VCaP (cell line): ENCODE data around the gene ATP8A1.

Experiments
- H3K27ac ChIP-seq: fragments of 450-650 bp; 2 replicates; pipeline ENCODE4 v1.5.1; 2017
- CTCF ChIP-seq: fragments of 450-650 bp; conservative IDR thresholded peaks from 2 replicates; pipeline ENCODE4 v1.5.1; 2017; ENCODE audit warnings: mild to moderate bottlenecking, moderate library complexity

ATP8A1 gene

GRCh38 chr4:42480717-42481116 lies 176.2 kb downstream of the ATP8A1 start:
- TF ChIP-seq CTCF, result no peak
- H3K27ac ChIP-seq, result no peak overlapping the region

- TF ChIP-seq CTCF, result no peak
- no peak overlapping the region for H3K27ac ChIP-seq
Observed at GRCh38 chr4:42480281-42480680, 176.6 kb downstream of the ATP8A1 start.

- TF ChIP-seq CTCF, result no peak
- no peak overlapping the region for H3K27ac ChIP-seq
Observed at GRCh38 chr4:42478946-42479345, 178.0 kb downstream of the ATP8A1 start.

GRCh38 chr4:42478509-42478908 lies 178.4 kb downstream of the ATP8A1 start:
- no peak for TF ChIP-seq CTCF

GRCh38 chr4:42474406-42474805 lies 182.5 kb downstream of the ATP8A1 start:
- no peak for TF ChIP-seq CTCF

More at GRCh38 chr4:42478509-42478908, 178.4 kb downstream of the ATP8A1 start:
- no peak overlapping the region for H3K27ac ChIP-seq

GRCh38 chr4:42473071-42473684 lies 183.7 kb downstream of the ATP8A1 start:
- TF ChIP-seq CTCF, result no peak
- H3K27ac ChIP-seq, result no peak overlapping the region

More at GRCh38 chr4:42474406-42474805, 182.5 kb downstream of the ATP8A1 start:
- H3K27ac ChIP-seq, result no peak overlapping the region

GRCh38 chr4:42471896-42472295 lies 185.0 kb downstream of the ATP8A1 start:
- H3K27ac ChIP-seq, result no peak overlapping the region
- no peak for TF ChIP-seq CTCF
